HG03558 (cell line): ENCODE data around the gene DHRSX.
"Not testable (repeated sequence)": the region's sequence is repeated elsewhere in the genome, so short reads cannot be mapped to it uniquely, and the experiment has no call there.

ENCODE experiments used
- ATAC-seq: cut with Tn5 transposase; IDR thresholded peaks from one replicate; pipeline ENCODE4 v1.9.1; 2021; ENCODE audit warnings: moderate number of reproducible peaks; ENCODE audit not compliant: unreplicated experiment; ENCODE audit errors: extremely low read depth

The DHRSX gene

DNA sequence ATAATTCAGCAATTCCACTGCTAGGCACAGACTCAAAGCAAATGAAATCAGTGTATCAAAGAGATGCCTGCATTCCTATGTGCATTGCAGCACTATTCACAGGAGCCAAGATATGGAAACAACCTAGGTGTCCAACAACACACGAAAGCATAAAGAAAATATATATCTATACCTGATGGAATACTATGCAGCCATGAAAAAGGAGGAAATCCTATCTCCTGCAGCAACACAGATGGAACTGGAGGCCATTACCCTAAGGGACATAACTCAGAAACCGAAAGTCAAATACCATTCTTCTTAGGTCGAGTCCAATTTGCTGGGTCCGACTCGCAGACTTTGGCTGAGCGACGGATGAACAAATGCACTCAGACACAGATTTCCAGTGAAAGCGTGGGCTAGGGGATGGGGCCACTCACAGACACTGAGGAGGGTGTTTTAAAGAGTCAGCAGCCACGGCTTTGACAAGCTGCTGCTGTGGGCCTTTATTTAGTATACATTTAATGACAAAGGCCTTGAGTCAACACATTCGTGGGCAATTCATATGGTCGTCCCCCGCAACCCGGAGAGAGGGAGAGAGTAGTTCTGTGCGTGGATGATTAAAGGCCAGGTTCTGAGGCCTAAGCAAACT is 93.8 kb downstream of the DHRSX start:
- no peak for ATAC-seq

DNA sequence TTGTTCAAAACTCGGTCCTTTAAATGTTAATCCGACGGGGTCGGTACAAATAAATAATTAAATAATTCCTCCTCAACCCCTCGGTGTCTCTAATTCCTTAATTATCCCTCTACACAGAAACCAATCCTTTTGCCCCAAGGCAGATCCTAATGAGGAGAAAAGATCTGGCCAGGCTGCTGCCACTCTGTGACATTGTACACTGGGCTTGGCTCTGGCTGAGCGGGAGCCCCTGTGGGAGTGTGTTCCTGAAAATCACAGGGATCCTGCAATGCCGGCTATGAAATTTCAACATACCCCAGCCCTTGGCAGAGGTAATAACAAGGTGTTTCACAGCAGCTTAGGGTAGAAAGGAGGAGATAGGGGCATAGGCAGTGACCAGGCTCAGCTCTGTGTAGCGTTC is 96.0 kb downstream of the DHRSX start:
- ATAC-seq: no peak

DNA sequence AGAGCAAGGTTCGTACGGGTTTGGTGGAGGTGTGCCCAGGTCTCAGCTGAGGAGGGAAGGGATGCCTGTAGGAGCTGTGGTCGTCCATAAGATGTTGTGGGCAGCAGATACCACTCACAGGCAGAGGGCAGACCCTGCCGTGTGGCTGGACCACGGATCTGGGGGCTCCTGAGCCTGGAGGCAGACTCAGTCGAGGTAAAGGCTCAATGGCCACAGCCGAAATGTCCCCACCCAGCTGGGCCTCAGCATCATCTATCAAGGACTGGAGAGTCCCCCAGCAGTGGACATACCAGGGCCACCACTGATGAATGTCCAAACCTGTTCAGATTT is 98.5 kb downstream of the DHRSX start:
- no peak for ATAC-seq

DNA sequence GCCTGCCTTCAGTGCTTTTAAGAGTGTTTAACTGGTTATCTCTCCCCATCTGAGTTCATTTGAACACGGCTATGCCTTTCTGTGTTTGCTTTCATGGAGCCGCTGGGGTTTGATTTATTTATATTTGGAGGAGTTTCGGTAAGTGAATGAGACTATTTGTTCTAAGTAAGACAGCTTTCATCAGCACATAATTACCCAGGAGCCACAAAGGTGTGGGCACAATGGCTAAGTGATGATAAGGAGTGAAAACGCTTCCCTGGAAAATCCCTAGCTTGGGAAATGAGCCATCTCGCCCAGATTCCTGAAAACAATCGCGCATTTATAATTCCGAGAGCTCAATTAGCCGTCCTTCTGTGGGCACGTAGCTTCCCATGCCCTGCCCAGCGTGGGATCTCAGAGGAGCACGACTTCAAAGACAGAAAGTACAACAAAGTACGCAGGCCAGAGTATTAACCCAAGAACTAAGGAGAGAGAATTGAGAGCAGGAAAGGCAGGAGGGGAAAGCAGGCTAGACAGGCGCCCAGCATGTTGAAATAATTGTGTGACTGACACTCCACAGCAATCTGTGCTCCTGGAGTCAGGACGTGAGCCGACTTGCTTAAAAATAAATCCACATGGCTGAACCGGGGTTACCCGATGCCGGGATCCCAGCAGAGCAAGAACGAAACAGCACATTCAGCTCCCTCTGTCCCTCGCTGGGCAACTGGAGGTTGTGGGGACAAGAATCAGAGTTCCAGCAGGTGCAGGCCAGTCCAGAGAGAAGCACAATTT is 99.0 kb downstream of the DHRSX start:
- ATAC-seq: no peak

DNA sequence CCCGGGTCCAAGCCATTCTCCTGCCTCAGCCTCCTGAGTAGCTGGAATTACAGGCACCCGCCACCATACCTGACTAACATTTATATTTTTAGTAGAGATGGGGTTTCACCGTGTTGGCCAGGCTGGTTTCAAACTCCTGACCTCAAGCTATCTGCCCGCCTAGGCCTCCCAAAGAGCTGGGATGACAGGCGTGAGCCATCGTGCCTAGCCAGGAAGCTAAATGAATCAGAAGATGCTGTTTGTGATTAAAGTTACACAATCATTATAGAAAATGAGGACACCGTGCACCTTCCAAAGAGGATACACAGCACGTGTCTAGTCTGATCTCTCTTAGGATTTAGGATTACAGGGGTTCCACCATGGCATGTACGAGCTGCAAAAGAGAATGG is 99.6 kb downstream of the DHRSX start:
- ATAC-seq: no peak

DNA sequence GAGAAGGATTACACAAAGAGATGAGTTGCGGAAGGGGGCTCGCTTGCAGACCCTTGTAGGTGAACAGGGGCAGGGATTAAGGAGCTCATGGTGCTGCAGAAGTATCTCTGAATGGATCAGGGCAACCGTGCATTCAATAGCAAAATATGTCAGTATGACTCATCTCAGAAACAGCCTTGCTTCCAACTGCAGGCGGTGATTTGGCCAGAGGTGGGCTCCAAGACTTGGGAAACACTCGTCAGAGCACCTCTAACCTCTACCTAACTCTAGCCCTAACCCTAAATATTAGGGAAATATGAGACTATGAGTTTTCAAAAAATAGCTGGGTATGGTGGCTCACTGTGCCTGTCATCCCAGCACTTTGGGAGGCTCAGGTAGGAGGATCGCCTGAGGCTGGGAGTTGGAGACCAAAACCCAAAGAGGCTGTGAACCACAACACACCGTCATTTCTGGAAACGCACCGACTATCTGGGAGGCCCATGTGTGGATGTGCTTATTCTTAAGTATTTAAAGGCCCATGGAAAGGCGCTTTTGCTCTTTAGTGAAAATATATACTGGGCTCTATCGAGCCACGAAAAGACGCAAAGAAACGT is 102.6 kb downstream of the DHRSX start:
- no peak for ATAC-seq

DNA sequence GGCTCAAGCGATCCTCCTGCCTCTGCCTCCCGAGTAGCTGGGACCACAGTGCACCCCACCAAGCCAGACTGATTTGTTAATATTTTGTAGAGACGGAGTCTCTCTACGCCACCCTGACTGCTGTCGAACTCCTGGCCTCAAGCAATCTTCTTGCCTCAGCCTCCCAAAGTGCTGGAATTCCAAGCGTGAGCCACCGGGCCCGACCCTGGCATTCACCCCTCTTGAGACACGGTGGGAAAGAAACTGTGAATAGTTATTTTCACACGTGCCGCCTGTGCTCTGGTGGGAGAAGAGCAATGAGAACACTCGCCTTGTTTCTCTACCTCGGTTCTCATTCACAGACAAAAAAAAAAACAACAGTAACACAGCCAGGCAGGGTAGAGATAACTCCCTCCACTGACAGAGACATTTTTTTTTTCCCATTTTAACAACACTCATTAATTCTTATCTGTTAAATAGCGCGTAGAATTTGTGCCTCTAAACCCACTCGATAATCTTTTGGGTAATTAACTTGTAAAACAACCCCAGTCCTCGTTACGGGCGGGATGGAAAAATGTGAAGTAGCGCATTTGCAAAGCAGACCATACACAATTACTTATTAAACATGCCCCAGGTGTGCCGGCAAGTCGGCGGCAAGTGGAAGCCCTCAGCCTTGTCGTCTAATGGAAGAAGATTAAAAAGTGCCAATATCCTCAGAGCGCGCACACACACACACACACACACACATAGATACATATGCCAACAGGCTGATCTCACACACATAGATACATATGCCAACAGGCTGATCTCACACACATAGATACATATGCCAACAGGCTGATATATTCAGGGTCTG is 103.3 kb downstream of the DHRSX start:
- no peak for ATAC-seq

DNA sequence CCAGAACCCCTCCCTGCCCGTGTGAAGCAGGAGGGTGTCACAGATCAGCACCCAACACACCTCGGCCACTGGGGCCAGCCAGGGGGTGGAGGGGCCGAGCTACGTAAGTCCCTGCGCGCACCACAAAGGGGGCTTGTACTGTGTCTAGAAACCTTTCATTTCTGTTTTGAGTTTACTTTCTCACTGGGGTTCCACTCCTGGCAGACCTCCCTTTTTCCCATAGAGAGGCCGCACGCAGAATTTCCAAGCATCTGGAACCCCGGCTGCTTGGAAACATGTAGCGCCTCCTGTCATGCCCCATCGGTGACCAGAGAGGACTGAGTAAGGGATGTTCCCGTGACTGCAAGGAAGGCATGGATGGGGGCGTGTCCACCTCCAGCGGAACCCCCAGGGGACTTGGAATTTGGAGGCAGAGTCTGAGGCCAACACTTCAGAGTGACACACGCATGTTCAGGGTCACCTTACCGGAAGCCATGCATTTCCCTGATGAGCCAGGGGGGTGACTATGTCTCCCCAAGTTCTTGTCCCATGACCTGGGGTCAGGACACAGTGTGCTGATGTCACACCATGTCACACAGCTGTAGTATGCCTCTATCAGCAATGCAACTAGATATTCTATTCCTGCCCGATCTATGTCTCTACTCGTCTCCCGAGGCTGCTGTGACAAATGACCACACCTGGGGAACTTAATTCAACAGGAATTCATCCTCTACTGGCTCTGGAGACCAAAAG is 105.3 kb downstream of the DHRSX start:
- no peak for ATAC-seq

DNA sequence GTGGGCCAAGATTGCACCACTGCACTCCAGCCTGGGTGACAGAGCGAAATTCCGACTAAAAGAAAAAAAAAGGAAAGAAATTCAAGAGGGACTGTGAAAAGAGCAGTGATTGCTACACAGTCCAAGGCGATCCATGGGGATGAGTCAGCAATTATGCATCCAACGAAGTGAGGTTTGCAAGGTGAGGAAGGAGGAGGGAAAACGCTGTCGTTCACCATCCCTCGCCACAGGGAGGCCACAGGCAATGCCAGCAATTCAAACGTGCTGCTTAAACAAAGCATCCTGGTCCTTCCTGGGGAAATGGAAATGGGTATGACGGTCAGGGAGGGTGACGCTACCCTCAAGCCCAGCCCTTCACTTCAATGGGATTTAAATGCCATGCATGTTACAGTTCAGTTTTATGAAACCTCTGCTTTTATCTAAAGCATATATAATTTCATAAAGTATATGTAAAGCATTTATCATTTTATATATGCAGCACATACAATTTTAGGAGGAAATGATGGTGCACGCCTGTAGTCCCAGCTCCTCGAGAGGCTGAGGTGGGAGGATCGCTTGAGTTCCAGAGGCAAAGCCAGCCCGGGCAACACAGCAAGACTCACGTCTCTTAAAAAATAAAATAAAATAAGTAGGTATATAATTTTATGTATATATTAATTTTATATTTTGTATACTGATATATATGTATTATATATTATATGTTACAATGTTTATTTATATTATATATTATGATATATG is 108.7 kb downstream of the DHRSX start:
- ATAC-seq: no peak

DNA sequence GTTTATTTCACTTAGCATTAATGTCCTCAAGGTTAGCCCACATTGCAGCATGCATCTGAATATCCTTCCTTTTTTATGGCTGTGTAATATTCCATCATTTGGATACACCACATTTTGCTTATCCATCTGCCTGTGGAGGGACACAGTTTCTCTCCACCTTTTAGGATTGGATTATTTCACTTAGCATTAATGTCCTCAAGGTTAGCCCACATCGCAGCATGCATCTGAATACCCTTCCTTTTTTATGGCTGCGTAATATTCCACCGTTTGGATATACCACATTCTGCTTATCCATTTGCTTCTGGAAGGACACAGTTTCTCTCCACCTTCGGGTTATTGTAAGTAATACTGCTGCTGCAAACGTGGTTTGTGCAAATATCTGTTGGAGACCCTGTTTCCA is 110.0 kb downstream of the DHRSX start:
- no peak for ATAC-seq

DNA sequence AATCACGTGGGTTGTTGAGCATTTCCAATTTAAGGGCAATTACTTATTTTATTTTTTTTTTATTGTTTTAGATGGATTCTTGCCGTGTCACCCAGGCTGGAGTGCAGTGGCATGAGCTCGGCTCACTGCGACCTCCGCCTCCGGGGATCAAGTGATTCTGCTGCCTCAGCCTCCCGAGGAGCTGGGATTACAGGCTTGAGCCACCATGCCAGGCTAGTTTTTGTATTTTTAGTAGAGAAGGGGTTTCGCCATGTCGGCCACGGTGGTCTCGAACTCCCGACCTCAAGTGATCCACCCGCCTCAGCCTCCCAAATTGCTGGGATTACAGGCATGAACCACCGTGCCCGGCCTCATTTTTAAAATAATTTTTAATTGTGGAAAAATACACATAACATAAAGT is 111.0 kb downstream of the DHRSX start:
- not testable (repeated sequence) for ATAC-seq

DNA sequence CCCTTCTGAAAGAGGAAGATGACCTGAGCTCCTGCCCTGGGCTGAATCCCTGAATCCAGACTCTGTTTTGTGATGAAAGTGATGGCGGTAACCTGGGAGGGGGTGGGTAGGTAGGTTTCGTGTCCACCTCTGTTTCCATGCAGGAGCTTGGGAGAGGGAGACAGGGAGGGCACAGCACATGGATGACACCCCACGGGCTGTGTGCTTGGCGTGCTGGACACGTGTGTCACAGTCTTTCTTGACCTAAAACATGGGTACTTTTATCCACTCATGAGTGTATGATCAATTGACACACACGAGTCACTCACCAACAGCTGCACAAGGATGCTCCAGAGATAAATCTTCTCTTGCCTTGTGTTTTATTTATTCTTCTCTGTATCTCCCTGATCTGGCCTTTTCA is 111.5 kb downstream of the DHRSX start:
- no peak for ATAC-seq

DNA sequence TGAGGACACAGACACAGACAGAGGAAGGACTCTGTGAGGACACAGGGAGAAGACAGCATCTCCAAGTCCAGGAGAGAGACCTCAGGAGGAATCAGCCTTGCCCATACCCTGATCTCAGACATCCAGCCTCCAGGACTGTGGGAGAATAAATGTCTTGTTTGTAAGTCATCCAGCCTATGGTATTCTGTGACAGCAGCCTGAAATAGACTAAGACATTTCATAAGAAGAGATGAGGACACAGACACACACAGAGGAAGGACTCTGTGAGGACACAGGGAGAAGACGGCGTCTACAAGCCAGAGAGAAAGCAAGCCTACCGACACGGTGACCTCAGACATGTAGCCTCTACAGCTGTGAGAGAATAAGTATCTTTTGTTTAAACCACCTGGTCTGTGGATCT is 112.1 kb downstream of the DHRSX start:
- ATAC-seq: no peak

DNA sequence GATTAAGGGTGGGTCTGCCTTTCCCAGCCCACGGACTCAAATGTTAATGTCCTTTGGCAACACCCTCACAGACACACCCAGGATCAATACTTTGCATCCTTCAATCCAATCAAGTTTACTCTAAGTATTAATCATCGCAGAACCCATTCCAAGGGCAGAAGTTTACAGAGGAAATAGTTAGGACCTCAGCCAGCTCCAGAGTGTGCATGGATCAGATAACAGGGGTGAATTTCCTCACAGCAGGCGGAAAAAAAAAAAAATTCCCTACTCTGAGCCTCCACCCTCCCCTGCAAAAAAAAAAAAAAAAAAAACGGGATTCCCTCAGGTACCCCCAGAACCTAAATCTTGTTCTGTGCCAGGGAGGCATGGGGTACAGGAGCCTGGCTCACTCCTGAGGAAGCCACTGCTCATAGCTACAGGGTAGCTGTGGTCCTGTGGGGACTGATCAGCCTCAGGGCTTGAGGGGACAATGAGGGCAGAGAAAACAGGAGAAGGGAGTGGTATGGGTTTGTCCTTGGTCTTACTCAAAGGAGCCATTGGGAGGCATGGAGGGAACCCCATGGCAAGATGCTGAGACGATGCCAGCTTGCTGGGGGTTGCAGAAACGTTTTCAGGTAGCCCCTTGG is 113.0 kb downstream of the DHRSX start:
- ATAC-seq: no peak

DNA sequence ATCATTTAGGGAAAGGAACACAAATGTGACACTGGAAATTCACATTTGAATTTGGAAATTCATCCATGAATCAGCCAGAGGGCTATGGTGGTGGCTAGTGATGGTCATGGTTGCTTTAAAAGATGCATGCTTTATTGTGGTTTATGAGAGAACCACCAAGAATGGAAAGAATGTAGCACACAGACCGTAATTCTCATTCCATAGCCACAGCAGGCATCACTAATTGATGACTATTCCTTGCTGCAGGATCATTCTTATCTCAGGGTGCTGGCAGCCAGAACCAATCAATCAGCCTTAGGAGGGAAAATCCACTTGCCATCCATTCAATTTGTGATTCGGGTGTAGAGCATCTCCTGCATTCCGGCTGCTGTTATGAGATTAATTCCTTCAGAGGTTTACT is 115.6 kb downstream of the DHRSX start:
- no peak for ATAC-seq

DNA sequence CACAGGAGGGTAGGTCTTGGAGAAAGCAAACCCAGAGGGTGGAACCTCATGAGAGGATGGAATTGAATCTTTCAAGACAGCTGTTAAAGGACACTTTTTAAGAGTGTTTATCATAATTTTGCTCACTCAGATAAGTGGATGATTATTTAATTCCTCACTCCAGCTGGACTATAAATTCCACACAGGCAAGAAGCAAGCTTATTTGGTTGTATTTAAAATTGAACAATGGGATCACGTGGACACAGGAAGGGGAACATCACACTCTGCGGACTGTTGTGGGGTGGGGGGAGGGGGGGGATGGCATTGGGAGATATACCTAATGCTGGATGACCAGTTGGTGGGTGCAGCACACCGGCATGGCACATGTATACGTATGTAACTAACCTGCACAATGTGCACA is 116.3 kb downstream of the DHRSX start:
- ATAC-seq: no peak

DNA sequence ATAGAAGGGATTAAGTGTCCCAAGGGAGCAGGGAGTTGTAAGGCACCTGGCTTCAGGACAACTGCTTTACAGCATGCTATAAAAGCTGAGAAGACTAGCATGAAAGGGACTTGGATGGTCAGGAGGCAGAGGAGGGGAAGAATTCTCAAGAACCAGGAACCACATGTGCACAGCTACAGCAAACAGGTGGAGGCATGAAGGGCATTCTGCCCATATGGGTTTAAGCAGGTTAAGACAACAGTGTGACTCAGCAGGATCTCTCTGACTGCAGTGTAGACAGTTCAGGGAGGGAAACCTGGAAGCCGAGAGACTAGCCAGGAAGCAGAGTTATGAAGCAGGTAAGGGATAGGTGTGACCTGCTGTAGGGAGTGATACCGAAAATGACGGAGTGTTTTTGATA is 117.0 kb downstream of the DHRSX start:
- no peak for ATAC-seq

DNA sequence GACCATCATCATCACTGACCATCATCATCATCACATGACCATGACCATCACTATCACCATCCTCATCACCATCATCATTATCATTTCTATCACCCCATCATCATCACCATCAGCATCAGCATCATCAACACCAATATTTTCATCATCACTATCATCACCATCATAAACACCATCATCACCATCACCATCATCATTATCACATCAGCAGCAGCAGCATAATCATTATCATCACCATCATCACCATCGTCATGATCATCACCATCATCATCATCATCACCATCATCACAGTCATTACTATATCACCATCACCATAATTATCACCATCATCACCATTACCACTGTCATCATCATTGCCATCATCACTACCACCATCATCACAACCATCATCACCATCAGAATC is 117.6 kb downstream of the DHRSX start:
- no peak for ATAC-seq

DNA sequence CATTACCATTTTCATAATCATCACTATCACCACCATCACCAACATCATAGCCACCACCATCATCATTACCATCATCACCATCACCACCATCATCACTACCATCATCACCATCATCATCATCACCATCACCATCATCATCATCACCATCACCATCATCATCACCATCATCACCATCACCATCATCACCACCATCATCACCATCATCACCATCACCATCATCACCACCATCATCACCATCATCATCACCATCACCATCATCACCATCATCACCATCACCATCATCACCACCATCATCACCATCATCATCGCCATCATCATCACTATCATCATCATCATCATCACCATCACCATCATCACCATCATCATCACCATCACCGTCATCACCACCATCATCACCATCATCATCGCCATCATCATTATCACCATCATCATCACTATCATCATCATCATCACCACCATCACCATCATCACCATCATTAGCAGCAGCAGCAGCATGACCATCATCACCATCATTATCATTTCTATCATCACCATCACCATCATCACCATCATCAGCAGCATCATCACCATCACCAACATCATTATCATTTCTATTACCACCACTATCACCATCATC is 118.2 kb downstream of the DHRSX start:
- ATAC-seq: not testable (repeated sequence)
